WTC11 (cell line): ENCODE data around the gene RNF115.

Experiments used
- CTCF ChIP-seq: fragments of 200-600 bp; IDR thresholded peaks from 2 replicates; pipeline ENCODE4 v1.8.0; 2022; ENCODE audit warnings: antibody characterized with exemption
- GTF2I ChIP-seq: fragments of 250-450 bp; sonication (Bioruptor Pico); conservative IDR thresholded peaks from 2 replicates; pipeline ENCODE4 v1.4.0; 2021; ENCODE audit warnings: mild to moderate bottlenecking
- NR2C2 ChIP-seq: sonication (generic); formaldehyde crosslinking; IDR thresholded peaks from 2 replicates; pipeline ENCODE4 v1.8.0; 2022; ENCODE audit warnings: mild to moderate bottlenecking, missing genetic modification reagents
- SMAD3 ChIP-seq: sonication (generic); formaldehyde crosslinking; IDR thresholded peaks from 2 replicates; pipeline ENCODE4 v1.8.0; 2022; ENCODE audit warnings: missing genetic modification reagents, mild to moderate bottlenecking, borderline replicate concordance
- TEAD4 ChIP-seq: sonication (generic); formaldehyde crosslinking; IDR thresholded peaks from 2 replicates; pipeline ENCODE4 v1.8.0; 2022; ENCODE audit warnings: mild to moderate bottlenecking, missing genetic modification reagents
- USF2 ChIP-seq: sonication (generic); formaldehyde crosslinking; IDR thresholded peaks from 2 replicates; pipeline ENCODE4 v1.8.1; 2023; ENCODE audit warnings: mild to moderate bottlenecking, missing genetic modification reagents, moderate library complexity

GRCh38 chr1:145714524-145715111, 109.3 kb downstream of the RNF115 start:
- TF ChIP-seq TEAD4 (CRISPR knock-in tag) (no peak), CTCF (no peak), SMAD3 (no peak), USF2 (CRISPR knock-in tag) (no peak), NR2C2 (CRISPR knock-in tag) (no peak), GTF2I (CRISPR knock-in tag) (no peak)
